SU-DHL-6 (cell line): ENCODE measurements around the gene NEK4.
"Not testable (repeated sequence)": the region's sequence is repeated elsewhere in the genome, so short reads cannot be mapped to it uniquely, and the experiment has no call there.

Experiments
- H2AFZ ChIP-seq: fragments of 200-600 bp; sonication (generic); 2 replicates; pipeline ENCODE4 v1.6.1; 2014; ENCODE audit warnings: low read depth, mild to moderate bottlenecking, moderate library complexity, mixed read lengths, antibody characterized with exemption, low read length; ENCODE audit not compliant: severe bottlenecking
- H3F3A ChIP-seq: fragments of 200-600 bp; shearing (Covaris generic); 2 replicates; pipeline ENCODE4 v1.6.0; 2016; ENCODE audit warnings: antibody characterized with exemption, mild to moderate bottlenecking; ENCODE audit not compliant: insufficient read depth
- H3K27ac ChIP-seq: fragments of 200-600 bp; sonication (generic); 2 replicates; pipeline ENCODE4 v1.5.1; 2016; ENCODE audit warnings: low read depth, mild to moderate bottlenecking, low read length, moderate library complexity, mixed read lengths
- H3K27me3 ChIP-seq: fragments of 200-600 bp; sonication (generic), shearing (Covaris generic); 2 replicates; pipeline ENCODE4 v1.6.0; 2014; ENCODE audit warnings: mild to moderate bottlenecking, low read length
- H3K36me3 ChIP-seq: fragments of 200-600 bp; sonication (generic); 2 replicates; pipeline ENCODE4 v1.6.1; 2014; ENCODE audit warnings: mild to moderate bottlenecking, low read length, mixed read lengths
- H3K4me2 ChIP-seq: fragments of 300-600, 200-600 bp; shearing (Covaris generic), sonication (generic); 2 replicates; pipeline ENCODE4 v1.6.0; 2014; ENCODE audit warnings: low read length, low read depth, mild to moderate bottlenecking; ENCODE audit not compliant: poor library complexity, severe bottlenecking
- H3K4me3 ChIP-seq: fragments of 200-600 bp; sonication (generic); 2 replicates; pipeline ENCODE4 v1.5.1; 2014; ENCODE audit warnings: antibody characterized with exemption, low read length, mild to moderate bottlenecking, mixed read lengths; ENCODE audit not compliant: insufficient read depth, poor library complexity, severe bottlenecking
- H3K79me2 ChIP-seq: fragments of 200-600 bp; sonication (generic); 2 replicates; pipeline ENCODE4 v1.6.1; 2014; ENCODE audit warnings: mild to moderate bottlenecking, low read length, moderate library complexity; ENCODE audit not compliant: insufficient read depth
- H3K9ac ChIP-seq: fragments of 200-600 bp; sonication (generic); 2 replicates; pipeline ENCODE4 v1.7.0; 2014; ENCODE audit warnings: mild to moderate bottlenecking, low read length
- H3K9me2 ChIP-seq: fragments of 200-600 bp; sonication (generic); replicated peaks from 2 replicates; pipeline ENCODE4 v1.6.1; 2014; ENCODE audit warnings: low read length; ENCODE audit not compliant: insufficient read depth
- H3K9me3 ChIP-seq: fragments of 200-600 bp; sonication (generic); 2 replicates; pipeline ENCODE4 v1.6.1; 2014; ENCODE audit warnings: low read length, mixed read lengths; ENCODE audit not compliant: insufficient read depth
- H4K20me1 ChIP-seq: fragments of 200-600 bp; sonication (generic); 2 replicates; pipeline ENCODE4 v1.6.1; 2014; ENCODE audit warnings: low read depth, mild to moderate bottlenecking, antibody characterized with exemption, low read length, moderate library complexity, mixed read lengths
- CTCF ChIP-seq: fragments of 200-600 bp; sonication (generic); IDR thresholded peaks from one replicate; pipeline ENCODE4 v1.5.1; 2017; ENCODE audit warnings: antibody characterized with exemption, mild to moderate bottlenecking, low read length, moderate library complexity; ENCODE audit not compliant: insufficient read depth, poor library complexity, severe bottlenecking
- EZH2phosphoT487 ChIP-seq: fragments of 200-600 bp; sonication (generic), shearing (Covaris generic); conservative IDR thresholded peaks from 2 replicates; pipeline ENCODE4 v1.6.1; 2018; ENCODE audit warnings: mild to moderate bottlenecking, antibody characterized with exemption, low read length, moderate library complexity, mixed read lengths

The NEK4 gene

GRCh38 chr3:52678265-52679198, 92.2 kb downstream of the NEK4 start:
- Histone ChIP-seq H4K20me1 (no peaks in the 10 kb centered on the region), H3K4me3 (no peak overlapping the region), H3K9me3 (no peaks in the 10 kb centered on the region), H3F3A (no peaks in the 10 kb centered on the region; the same call in 1 of the 2 replicates), H3K79me2 (peaks cover 44% of the 10 kb centered on the region), H3K9ac (no peak overlapping the region), H3K36me3 (peaks cover 27% of the 10 kb centered on the region; the same call in 1 of the 2 replicates), H3K27ac (no peak overlapping the region), H3K27me3 (no peaks in the 10 kb centered on the region), H3K4me2 (no peak overlapping the region), H3K9me2 (no peaks in the 10 kb centered on the region), H2AFZ (no peak overlapping the region)
- TF ChIP-seq CTCF, result no peak

- H3K9me2 ChIP-seq, H3K9ac ChIP-seq, H2AFZ ChIP-seq, H3F3A ChIP-seq, H3K4me3 ChIP-seq, H3K27ac ChIP-seq, H3K9me3 ChIP-seq, H4K20me1 ChIP-seq, H3K4me2 ChIP-seq, H3K27me3 ChIP-seq: not testable (repeated sequence)
- H3K36me3 ChIP-seq, result peaks cover 35% of the 10 kb centered on the region
- H3K79me2 ChIP-seq, result peaks cover 33% of the 10 kb centered on the region
Observed at GRCh38 chr3:52676201-52676600, 94.5 kb downstream of the NEK4 start.

DNA sequence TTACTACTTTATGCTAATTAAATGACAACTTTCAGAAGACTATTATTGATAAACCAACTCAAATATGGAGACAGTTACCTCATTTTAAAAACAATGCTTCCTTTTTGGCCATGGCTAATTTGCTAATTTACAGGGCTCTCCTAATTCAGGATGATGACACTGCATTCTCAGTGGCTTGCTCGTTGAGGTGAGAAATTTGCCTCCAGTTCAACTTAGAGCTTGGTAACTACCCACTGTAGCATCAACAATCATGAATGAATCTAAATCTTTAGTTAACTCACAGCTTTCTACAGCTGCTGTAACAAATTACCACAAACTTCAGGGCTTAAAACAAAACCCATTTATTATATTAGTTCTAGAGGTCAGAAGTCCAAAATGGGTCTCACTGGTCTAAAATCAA, 99.1 kb downstream of the NEK4 start:
- H4K20me1 ChIP-seq, result no peaks in the 10 kb centered on the region
- H3K9ac ChIP-seq, result no peak overlapping the region
- H3F3A ChIP-seq, result 0 out of 2 replicates have a peak, but pooled peaks cover 8% of the 10 kb centered on the region
- H2AFZ ChIP-seq, result no peak overlapping the region
- no peaks in the 10 kb centered on the region for H3K27me3 ChIP-seq
- no peaks in the 10 kb centered on the region for H3K9me2 ChIP-seq
- H3K79me2 ChIP-seq, result peaks cover 31% of the 10 kb centered on the region
- TF ChIP-seq CTCF (no peak), EZH2phosphoT487 (no peak)
- H3K4me2 ChIP-seq, result no peak overlapping the region
- H3K27ac ChIP-seq, result no peak overlapping the region
- peaks cover 37% of the 10 kb centered on the region for H3K36me3 ChIP-seq
- no peak overlapping the region for H3K4me3 ChIP-seq
- no peaks in the 10 kb centered on the region for H3K9me3 ChIP-seq
